Measurements from ENCODE around the gene CDHR1. TPM values are rescaled to one million over a fixed set of nuclear protein-coding genes. Genes with fewer than 3 reads are reported as not detected.

Gene CDHR1
- total RNA-seq, 2 experiments from 2014 or later, result 1.8 to 2.4 TPM

- DNase-seq (no peak), ATAC-seq (no peak)
- CTCF ChIA-PET, result interaction anchor here (0.6 to 12.7 kb wide), 4 partner anchors 11 to 276 kb away, joined by 3 to 282 read pairs (median 3); no protein-coding TSS in a partner anchor
- Mint-ChIP-seq H3K4me3 (no peak overlapping the region), H3K4me1 (ENCODE audit: low read depth) (peaks cover 9% of the 10 kb centered on the region), H3K9me3 (no peaks in the 10 kb centered on the region), H3K36me3 (ENCODE audit: low read depth) (no peaks in the 10 kb centered on the region), H3K27me3 (peaks cover 17% of the 10 kb centered on the region), H3K27ac (no peak overlapping the region)
- no peak for TF ChIP-seq CTCF (IDR thresholded peaks at IDR 0.05)
- POLR2A ChIA-PET, result no interaction called here
- intact Hi-C loops (cut with micrococcal nuclease), result no loop called here
Observed at GRCh38 chr10:84261236-84261915, 67.0 kb downstream of the CDHR1 start.

DNA sequence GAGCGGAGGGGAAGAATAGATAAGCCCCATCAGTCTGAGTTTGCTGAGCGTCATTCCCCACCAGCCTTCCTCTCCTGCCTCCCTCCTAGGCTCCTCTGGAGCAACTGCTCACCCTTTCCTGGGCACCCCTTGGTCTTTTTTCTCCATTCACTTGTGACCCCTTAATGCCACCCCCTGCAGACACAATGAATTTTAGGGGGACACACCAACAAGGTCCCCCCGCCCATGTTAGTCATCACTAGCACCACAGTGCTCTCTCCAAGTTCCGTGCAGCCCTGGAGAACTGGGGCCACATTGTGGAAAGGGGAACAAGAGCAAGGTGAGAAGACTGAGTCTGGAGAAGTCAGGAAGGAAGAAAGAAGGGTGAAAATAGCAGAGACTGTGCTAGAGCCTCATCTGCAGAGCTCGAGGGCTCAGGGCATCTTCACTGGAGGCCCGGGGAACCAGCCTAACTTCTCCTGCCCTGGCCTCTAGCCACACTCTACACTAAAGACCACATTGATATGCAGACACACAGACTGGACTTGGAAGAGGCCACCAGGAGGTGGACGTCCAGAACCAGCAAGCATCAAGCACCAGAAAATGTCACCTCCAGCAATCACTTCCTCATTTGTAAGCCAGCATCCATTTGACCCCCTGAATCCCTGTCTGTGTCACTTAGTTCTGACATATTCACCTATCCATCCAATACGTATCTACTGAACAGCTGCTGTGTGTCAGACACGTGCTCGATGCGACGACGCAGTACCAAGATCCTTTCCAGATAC lies 68.0 kb downstream of the CDHR1 start:
- POLR2A ChIA-PET, result no interaction called here
- H3K27me3 Mint-ChIP-seq, result peaks cover 17% of the 10 kb centered on the region
- H3K4me3 Mint-ChIP-seq, result no peak overlapping the region
- H3K27ac Mint-ChIP-seq, result no peak overlapping the region
- CTCF ChIA-PET, result interaction anchor here (0.7 to 12.7 kb wide), 2 partner anchors 96 to 275 kb away, joined by 3 to 282 read pairs; no protein-coding TSS in a partner anchor
- no peak for TF ChIP-seq CTCF (IDR thresholded peaks at IDR 0.05)
- no peaks in the 10 kb centered on the region for H3K9me3 Mint-ChIP-seq
- DNase-seq (no peak), ATAC-seq (no peak)
- intact Hi-C loops (cut with micrococcal nuclease), result no loop called here
- H3K36me3 Mint-ChIP-seq (ENCODE audit: low read depth), result no peaks in the 10 kb centered on the region
- H3K4me1 Mint-ChIP-seq (ENCODE audit: low read depth), result peaks cover 9% of the 10 kb centered on the region

GRCh38 chr10:84263716-84264115 lies 69.4 kb downstream of the CDHR1 start:
- H3K4me3 Mint-ChIP-seq, result no peak overlapping the region
- DNase-seq (no peak), ATAC-seq (no peak)
- no peak for TF ChIP-seq CTCF (IDR thresholded peaks at IDR 0.05)
- intact Hi-C loops (cut with micrococcal nuclease), result loop anchor here (2.0 kb wide), 2 partner anchors 111 to 273 kb away; no protein-coding TSS in a partner anchor
- H3K27me3 Mint-ChIP-seq, result peaks cover 24% of the 10 kb centered on the region
- no peaks in the 10 kb centered on the region for H3K36me3 Mint-ChIP-seq (ENCODE audit: low read depth)
- H3K4me1 Mint-ChIP-seq (ENCODE audit: low read depth), result peaks cover 15% of the 10 kb centered on the region
- CTCF ChIA-PET, result interaction anchor here (0.7 to 12.7 kb wide), 16 partner anchors 9 to 285 kb away, joined by 3 to 282 read pairs (median 4); partner anchors contain the start of genes CCSER2 and GHITM
- POLR2A ChIA-PET, result no interaction called here
- no peaks in the 10 kb centered on the region for H3K9me3 Mint-ChIP-seq
- no peak overlapping the region for H3K27ac Mint-ChIP-seq

DNA sequence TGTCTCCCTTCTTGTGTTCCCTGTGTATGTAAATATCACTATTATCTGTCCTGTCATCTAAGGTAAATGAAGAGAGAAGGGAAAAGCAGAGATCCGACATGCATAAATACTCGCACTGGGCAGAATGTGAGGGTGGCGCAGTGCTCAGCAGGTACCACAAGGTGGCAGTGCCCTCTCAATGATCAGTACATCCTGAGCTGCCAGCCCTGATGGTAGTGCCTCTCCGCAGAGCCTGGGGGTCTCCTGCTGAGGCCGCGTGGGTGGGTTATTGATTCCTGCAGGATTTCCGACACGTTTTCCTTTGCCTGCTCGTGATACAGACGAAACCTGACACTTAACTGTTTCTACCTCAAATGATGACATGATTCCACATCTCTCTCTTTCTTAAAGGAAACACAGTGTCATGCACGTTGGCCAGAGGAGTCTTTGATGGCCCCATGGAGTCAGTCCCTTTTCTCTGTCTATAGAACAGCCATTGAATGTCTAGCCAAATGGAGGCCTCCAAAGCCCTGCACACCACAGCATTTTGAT lies 70.3 kb downstream of the CDHR1 start:
- intact Hi-C loops (cut with micrococcal nuclease), result loop anchor here (2.0 to 5.0 kb wide), 3 partner anchors 68 to 272 kb away; no protein-coding TSS in a partner anchor
- DNase-seq, result peak; percentile 85
- peak; percentile 97 for TF ChIP-seq CTCF (IDR thresholded peaks at IDR 0.05)
- Mint-ChIP-seq H3K27ac (no peak overlapping the region), H3K36me3 (ENCODE audit: low read depth) (no peaks in the 10 kb centered on the region), H3K27me3 (peaks cover 24% of the 10 kb centered on the region), H3K4me1 (ENCODE audit: low read depth) (peaks cover 15% of the 10 kb centered on the region), H3K9me3 (no peaks in the 10 kb centered on the region), H3K4me3 (no peak overlapping the region)
- peak; percentile 94 for ATAC-seq
- CTCF ChIA-PET, result interaction anchor here (0.6 to 12.7 kb wide), 28 partner anchors 9 to 273 kb away, joined by 3 to 282 read pairs (median 4); partner anchors contain the start of genes CCSER2 and GHITM
- POLR2A ChIA-PET, result no interaction called here

Data from activated CD8-positive, alpha-beta T cell treated with anti-CD3 and anti-CD28 coated beads for 36 hours (primary cell).